NCI-H748 (cell line): ENCODE results near the gene CNTN4.
"Not testable (repeated sequence)": the region's sequence is repeated elsewhere in the genome, so short reads cannot be mapped to it uniquely, and the experiment has no call there.

Source experiments
- DNase-seq: peaks from one replicate; lab custom pipeline; 2025; ENCODE audit not compliant: unreplicated experiment; lab: John Stamatoyannopoulos, UW

The CNTN4 gene

DNA sequence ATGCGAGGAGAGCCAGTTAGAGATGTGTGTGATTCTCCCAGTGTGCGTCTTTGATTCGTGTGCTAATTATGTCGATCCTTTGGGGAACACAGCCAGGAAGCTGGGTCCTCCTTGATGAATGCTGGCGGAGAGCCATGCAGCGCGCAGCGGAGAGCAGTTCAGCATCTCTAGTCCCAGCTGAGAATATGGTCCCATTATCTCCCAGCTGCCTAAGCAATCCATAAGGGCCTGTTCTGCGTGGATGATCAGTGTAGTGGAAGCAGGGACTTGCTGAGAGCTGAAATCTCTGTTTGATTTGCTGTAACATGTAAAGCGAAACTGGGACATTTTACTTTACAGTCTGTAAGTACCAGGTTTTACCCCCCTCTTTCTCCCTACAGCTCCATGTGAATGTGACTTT is 412.7 kb downstream of the CNTN4 start:
- DNase-seq: peak; percentile 87

DNA sequence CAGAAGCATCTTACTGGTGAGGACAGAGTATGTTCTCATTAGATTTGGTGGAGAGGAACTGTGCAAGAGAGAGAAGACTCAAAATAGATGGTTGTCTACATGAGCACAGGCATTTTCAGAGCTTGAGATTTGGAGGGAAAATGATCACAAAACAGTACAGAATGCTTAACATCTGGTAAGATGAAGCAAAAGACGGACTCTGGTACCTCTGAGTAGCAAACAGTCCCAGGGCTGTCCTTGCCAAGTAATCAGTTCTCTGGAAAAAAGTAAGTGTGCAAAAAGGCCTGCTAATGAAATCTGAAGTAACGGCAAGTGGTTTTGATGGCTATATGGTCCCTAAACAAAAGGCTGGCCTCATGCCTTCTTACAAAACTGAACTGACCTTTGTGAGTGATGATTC is 414.2 kb downstream of the CNTN4 start:
- no peak for DNase-seq

DNA sequence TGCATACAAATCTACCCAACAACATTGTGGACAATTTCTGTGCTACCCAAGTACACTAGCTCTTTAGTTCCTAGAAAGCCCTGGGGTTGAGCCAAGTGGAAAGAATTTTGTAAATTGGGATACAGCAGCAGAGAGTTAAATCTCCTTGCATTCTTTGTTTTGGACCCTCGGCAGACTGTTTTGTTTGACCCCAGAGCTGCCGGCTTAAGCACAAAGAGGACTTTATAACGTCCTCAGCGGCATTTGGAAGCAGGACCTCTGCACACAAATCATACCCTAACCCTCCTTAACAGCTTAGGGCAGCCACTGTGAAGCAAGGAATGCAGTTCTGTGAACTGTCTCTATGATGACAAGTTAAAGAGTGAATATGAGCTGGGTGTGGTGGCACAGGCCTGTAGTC is 415.3 kb downstream of the CNTN4 start:
- no peak for DNase-seq

DNA sequence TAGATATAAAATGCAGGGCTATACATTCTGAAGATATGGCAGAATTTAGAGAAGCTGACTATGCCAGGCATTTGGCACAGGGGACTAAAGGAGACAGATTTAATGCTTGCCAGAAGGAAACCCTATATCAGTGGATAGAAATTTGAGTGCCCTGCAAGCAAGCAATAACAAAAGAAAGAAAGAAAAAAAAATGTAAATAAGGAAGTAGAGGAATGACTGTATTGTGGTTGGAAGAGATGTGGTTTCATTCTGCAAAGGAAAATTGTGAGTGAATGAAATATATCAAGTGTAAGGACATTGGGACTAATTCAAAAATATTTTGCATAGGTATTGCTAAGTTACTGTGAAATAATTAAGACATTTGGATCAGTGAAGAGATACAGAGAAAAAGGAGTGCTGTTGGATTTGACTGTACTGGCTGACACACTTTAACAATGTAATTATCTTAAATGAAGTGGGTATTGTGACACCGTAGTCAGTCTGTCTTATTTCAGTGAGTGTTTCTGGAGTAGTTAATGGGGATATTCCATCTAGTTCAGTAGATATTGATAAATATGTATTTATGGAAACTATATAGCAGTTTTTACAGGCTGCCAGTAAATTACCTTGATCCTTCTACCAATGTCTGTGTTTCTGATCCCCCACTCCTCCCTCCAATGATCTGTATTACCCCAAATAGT is 418.2 kb downstream of the CNTN4 start:
- no peak for DNase-seq

DNA sequence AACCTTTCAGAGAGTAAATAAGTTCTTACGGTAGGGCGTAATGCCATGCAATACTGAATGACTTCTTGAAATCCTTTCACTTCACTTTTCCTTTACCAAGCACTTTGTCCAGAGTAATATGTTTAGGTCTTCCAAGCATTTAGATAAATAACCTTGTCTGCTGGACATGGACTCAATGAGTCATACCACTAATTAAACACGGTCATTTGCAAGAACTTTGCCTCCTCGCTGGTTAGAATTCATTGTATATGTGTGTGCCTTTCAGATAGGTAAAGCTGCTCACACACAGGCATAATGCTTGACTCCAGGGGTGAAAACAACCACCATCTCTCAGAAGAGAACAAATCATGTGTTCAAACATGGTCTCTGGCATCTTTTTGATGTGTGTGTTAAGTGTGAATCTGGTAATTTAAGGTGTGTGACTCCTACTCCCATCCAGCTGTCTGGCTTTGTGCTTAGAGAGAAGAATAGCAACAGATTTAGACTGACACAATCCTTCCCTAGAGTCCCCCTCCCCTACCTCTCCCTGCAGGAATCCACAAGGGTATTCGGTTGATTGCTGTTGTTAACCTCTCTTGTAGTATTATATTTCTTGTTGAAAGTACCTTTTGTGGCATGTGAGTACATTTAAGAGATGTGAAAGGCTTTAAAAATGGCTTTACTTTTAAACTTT is 419.0 kb downstream of the CNTN4 start:
- no peak for DNase-seq

DNA sequence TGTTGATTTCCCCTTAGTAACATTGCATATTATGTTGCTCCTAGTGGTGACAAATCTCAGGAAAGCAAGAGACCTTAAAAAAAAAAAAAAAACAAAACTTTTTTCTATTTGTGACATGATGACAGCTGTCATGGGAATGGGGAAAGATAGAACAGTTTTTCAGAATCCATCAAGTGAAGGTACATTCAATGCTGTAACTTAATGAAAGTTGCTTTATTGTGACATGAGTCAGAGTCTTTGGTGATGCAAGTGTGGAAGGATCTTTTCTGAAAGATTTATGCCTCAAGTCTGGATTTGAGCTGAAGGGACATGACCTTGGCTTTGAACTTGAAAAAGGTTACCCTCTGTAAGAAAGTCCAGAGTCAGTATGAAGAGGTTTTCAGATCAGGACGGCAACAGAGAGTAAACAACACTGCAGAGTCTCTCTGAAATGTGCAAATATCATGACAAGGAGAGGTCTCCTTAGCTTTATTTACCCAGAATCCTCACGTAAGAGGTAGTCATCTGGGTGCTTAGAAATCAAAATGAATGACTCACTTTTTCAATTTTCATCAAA is 424.7 kb downstream of the CNTN4 start:
- DNase-seq: no peak

DNA sequence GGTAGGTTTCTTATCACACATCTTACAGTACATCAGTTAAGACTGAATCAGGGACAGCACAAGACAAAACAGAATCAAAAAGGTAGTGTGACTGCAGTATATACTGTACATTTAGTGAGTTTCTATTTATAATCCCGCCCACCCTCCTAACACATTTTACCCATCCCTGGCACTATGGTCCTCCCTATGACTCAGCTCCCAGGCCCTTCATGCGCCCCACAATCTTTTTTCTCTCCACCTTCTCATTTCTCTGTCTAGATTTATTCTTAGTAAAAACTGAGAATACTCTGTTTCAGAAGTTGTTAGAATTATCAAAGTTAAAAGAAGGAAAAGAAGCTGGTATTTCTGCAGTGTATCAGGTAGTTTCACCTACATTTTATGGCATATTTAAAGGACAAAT is 427.3 kb downstream of the CNTN4 start:
- no peak for DNase-seq

DNA sequence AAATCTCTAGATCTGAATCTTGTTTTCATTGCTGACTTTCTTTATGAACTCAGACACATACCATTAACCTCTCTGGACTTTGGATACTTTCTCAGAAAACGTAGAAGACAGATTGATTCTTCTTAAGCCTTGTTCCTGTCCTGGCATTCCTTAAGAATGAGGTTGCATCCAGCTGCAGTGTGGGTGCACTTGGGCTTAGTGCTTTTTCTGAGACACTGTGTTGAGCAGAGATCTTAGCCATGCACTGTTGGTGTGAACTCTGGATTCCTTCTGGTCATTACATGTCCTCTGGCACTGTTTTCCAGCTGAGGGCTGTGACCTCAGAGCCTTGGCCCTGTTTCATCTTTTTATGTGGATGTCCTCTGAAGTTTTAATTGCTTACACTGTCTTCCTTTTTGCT is 428.3 kb downstream of the CNTN4 start:
- DNase-seq: no peak

DNA sequence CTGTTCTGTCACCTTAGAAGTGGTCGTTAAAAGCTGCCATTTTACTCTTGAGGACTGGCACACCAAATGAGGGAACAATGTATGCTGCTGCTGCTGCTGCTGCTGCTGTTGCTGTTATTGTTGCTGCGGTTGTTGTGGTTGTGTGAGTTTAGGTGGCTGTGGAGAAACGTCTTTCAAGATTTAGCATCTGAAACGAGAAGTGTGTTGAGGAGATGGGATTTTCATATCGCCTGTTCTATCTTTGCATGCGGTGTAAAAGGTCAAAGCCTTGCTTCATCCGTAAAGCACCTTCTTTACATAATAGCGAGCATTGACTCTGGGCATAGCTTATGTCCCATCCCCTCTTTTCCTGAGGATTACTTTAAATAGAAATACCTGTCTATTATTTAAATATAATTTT is 428.7 kb downstream of the CNTN4 start:
- DNase-seq: not testable (repeated sequence)

DNA sequence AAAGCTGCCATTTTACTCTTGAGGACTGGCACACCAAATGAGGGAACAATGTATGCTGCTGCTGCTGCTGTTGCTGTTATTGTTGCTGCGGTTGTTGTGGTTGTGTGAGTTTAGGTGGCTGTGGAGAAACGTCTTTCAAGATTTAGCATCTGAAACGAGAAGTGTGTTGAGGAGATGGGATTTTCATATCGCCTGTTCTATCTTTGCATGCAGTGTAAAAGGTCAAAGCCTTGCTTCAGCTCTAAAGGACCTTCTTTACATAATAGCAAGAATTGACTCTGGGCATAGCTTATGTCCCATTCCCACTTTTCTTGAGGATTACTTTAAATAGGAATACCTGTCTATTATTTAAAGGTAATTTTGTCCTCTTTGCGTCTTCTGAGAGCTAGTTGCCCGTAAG is 436.1 kb downstream of the CNTN4 start:
- not testable (repeated sequence) for DNase-seq

DNA sequence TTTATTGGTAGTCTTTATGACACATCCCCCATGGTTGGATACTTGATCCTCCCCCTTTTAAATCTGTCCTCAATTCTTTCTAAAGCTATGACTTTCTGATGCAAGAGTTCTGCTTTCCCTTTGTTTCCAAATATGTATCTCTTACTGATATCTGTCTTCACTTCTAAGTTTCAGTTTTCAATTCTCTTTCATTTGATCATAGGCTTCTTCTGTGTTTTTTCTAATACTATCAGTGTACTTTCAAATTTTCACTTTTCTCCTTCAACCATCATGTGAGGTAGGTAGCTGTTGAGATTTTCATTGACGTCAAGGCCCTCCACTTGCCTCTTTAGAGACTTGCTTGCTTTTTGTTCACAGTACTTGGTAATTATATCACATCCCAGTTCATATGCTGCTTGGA is 436.5 kb downstream of the CNTN4 start:
- no peak for DNase-seq

DNA sequence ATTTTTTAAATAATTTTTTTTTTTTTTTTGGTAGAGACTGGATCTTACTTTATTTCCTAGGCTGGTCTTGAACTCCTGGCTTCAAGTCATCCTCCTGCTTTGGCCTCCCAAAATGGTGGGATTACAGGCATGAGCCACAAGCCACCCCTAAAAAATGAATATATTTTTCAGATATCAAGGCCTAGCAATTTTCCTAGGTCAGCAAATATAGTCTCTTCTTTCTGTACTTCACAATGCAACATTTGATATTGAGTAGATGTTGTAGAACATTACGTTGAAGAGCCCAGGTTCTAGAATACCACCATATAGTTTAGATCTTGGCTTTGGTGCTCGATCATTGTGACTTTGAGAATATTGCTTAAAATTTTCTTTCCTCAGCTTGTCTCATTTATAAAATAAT is 437.9 kb downstream of the CNTN4 start:
- no peak for DNase-seq

DNA sequence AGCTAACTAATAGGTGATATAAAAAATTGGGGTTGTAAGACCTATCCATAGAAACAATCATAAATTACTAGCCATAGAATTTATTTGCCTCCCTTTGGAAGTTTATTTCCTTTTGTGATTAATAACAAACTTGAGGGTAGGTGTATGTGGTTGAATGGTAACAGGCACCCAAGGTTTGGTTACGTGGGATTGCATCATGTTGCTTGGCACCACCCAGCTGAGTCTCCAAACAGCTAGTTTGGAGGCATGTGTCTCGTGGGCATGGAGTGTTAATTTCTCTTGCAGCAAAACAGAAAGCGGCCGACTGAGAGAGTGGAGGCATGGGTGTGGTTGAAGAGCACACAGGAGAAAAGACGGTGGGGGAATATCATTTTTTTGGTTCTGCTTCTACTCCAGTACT is 441.4 kb downstream of the CNTN4 start:
- no peak for DNase-seq

DNA sequence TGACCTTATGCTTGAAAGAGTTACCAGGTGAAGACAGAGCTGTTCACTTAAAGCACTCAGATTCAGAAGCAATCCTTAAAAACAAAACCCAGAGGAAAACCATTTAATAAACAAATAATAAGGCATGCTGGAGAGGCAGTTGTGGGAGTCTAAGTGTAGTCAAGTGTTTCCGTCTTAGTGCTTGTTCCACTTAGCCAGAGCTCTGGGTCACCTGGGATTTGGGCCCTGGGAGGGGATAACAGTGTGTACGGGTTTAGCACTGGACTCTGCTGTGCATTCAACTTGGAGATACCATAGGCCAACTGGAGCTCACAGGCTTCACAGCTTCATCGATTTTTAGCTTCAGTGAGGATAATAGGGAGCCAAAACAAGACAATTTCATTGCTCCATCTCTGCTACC is 444.6 kb downstream of the CNTN4 start:
- DNase-seq: no peak

DNA sequence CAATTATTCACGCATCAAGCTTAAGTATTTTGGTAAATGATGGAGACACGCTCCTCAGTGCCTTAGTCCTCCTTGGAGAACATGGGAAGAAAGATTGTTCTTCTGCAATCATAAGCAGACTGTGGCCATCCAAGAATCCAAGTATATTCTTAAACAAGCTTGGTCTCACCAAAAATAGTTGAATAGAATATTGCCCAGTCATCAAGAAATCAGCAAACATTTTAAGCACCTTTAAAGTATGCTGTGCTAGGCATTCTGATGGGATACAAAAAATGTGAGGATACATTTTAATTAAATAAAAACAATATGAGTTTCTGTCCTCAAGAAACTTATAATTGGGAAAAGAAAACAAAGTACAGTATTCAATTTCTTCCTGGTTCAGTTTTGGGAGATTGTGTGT is 445.5 kb downstream of the CNTN4 start:
- DNase-seq: no peak

DNA sequence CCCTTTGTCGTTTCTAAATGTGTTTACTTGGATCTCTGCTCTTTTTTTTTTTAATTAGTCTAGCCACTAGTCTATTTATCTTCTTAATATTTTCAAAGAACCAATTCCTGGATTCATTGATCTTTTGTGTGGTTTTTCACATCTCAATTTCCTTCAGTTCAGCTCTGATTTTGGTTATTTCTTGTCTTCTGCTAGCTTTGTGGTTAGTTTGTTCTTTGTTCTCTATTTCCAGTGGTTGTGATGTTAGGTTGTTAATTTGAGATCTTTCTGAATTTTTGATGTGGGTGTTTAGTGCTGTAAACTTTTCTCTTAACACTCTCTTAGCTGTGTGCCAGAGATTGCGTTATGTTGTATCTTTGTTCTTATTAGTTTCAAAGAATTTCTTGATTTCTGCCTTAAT is 446.1 kb downstream of the CNTN4 start:
- no peak for DNase-seq

DNA sequence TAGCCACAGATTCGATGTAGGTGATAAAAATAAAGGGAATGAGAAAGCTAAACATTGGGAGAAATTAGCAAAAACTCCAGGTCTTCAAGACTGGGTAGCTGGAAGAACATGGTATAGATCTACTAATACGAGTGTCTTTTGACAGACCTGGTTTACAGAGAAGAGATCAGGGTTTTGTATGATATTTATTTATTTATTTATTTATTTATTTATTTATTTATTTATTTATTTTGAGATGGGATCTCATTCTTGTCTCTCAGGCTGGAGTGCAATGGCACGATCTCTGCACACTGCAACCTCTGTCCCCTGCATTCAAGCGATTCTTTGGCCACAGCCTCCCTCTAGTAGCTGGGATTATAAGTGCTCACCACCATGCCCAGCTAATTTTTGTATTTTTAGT is 448.4 kb downstream of the CNTN4 start:
- no peak for DNase-seq

DNA sequence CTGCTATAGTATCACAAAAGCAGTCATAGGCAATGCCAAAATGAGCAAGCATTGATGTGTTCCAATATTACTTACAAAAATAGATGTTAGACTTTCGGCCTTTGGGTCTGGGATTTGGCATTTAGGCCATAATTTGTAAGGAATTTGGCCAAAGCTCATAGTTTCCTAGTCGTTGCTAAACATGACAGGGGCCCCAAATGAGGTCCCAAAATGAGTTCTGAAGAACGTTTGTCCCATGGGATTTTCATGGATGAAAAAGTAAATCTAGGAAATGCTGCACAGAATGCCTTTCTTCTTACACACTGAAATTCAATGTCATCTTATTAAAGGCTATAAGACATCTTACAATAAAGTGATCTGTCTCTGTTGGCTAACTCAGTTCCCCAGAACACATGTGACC is 456.0 kb downstream of the CNTN4 start:
- no peak for DNase-seq

DNA sequence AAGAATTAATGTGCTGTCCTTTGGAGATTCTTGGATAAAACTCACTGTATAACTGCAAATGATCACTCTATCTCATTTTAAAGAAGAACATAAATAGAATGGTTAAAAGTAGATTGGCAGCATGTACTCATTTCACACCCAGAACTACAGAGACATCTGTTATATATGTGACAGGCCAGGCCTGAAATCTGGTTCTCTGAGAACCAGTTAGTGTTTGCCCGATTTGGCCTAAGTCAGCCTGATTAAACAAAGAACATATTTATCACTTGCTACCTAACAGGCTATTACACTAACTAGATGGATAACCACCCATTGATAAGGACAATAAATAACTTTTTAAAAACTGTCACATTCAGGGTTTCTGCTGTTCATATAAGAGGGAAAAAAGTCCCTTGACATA is 460.1 kb downstream of the CNTN4 start:
- DNase-seq: no peak

DNA sequence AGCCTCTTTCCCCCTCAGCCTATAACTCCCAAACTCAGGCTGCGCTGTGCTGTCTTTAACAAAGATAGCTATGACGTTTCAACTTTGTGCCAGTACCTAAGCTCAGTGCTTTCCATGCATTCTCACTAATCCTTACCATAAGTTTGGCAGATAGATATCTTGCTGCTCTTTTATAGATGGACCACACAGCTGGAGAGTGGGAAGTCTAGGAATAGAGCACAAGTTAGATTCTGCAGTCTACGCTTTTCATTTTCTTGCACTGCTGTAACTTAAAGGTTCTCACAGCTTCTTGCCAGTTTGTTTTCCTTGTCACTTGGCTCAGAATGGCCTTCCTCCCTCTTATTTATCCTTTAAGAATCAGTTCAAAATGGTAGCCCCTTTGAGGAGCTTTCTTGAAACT is 468.8 kb downstream of the CNTN4 start:
- DNase-seq: no peak

DNA sequence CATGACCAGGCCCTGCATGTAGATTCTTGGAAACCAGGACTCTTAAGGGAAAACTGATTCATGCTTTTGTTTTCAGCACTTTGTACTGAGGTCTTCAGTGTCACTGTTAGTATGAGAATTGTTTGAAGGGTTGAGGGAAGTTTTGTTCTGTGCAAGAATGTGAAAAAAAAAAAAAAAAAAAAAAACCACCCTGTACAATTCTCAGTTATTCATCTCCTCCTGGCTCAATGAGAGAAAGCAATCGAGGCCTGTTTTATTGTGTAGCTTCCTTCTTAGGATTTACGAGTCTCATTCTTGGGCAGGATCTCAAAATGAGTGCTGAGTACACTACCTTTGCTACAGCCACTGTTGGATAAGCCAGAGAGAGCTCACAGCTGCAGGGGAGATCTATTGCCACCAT is 469.5 kb downstream of the CNTN4 start:
- no peak for DNase-seq

DNA sequence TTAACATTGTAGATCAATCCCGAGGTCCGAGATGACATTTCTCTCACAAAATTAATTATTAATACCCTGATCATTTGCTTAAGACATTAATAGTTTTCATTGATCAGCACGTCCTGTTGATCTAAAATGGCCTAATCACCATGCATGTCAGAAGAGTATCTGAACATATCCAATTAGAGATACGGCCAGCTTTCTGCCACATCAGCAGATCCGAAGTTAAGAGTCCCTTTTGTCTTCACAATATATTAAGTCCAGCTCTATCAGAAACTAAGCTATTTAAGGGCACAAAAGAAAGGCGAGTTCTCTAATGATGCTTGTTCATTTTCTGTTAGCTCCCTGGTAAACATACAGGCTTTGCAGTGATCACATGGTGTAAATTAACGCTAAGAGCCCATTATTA is 470.3 kb downstream of the CNTN4 start:
- DNase-seq: peak; percentile 72

DNA sequence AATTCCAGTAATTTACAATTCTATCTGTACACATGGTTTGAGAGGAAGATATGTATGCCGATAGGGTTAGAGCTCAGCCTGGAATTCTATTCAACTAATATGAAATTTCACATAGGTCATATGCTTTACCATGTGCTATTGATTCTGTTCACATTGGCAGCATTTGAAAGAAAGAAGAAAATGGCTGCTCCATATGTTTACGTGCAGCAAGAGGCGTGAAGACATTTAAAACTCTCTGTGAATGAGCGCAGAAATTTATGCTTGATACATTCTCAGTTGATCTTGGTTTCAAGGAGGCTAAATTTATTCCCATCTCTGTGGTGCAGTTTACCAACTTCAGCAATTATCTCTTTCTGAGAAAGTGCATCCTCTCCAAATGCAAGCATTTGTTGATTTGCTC is 478.9 kb downstream of the CNTN4 start:
- no peak for DNase-seq
